HEK293 (cell line): Measurements from ENCODE around the gene TBC1D5.

Source experiments
- KLF9 ChIP-seq: fragments of 450-650 bp; formaldehyde crosslinking; IDR thresholded peaks from 2 replicates; pipeline ENCODE4 v1.5.1; 2016; ENCODE audit warnings: missing biosample characterization, missing genetic modification characterization, low read depth
- SALL2 ChIP-seq: fragments of 450-650 bp; formaldehyde crosslinking; IDR thresholded peaks from 2 replicates; pipeline ENCODE4 v1.5.0; 2017; ENCODE audit warnings: missing biosample characterization, mild to moderate bottlenecking, missing genetic modification characterization, borderline replicate concordance
- YY1 ChIP-seq: fragments of 450-650 bp; formaldehyde crosslinking; IDR thresholded peaks from 2 replicates; pipeline ENCODE4 v1.5.1; 2018; ENCODE audit warnings: missing biosample characterization, missing genetic modification characterization
- ZBTB7A ChIP-seq: fragments of 450-650 bp; formaldehyde crosslinking; IDR thresholded peaks from 2 replicates; pipeline ENCODE4 v1.5.1; 2016; ENCODE audit warnings: low read depth, missing biosample characterization, missing genetic modification characterization
- ZBTB8A ChIP-seq: fragments of 450-650 bp; formaldehyde crosslinking; IDR thresholded peaks from 2 replicates; pipeline ENCODE4 v1.5.1; 2016; ENCODE audit warnings: missing biosample characterization, missing genetic modification characterization
- ZFP37 ChIP-seq: fragments of 450-650 bp; formaldehyde crosslinking; IDR thresholded peaks from 2 replicates; pipeline ENCODE4 v1.5.1; 2016; ENCODE audit warnings: missing biosample characterization, missing genetic modification characterization
- ZNF266 ChIP-seq: fragments of 450-650 bp; formaldehyde crosslinking; IDR thresholded peaks from 2 replicates; pipeline ENCODE4 v1.5.1; 2016; ENCODE audit warnings: missing biosample characterization, missing genetic modification characterization, low read depth
- ZNF501 ChIP-seq: fragments of 450-650 bp; formaldehyde crosslinking; IDR thresholded peaks from 2 replicates; pipeline ENCODE4 v1.5.1; 2016; ENCODE audit warnings: missing biosample characterization, missing genetic modification characterization
- ZNF561 ChIP-seq: fragments of 450-650 bp; IDR thresholded peaks from 2 replicates; pipeline ENCODE4 v1.5.1; 2018; ENCODE audit warnings: missing biosample characterization, missing genetic modification characterization, borderline replicate concordance
- ZNF571 ChIP-seq: fragments of 450-650 bp; formaldehyde crosslinking; IDR thresholded peaks from 2 replicates; pipeline ENCODE4 v1.5.0; 2017; ENCODE audit warnings: missing biosample characterization, missing genetic modification characterization
- ZNF664 ChIP-seq: fragments of 450-650 bp; formaldehyde crosslinking; IDR thresholded peaks from 2 replicates; pipeline ENCODE4 v1.5.1; 2016; ENCODE audit warnings: missing biosample characterization, missing genetic modification characterization
- TF ChIP-seq, protein P1 (sequence below): fragments of 450-650 bp; formaldehyde crosslinking; optimal IDR thresholded peaks from 2 replicates; pipeline ENCODE3; 2016; ENCODE audit warnings: missing biosample characterization, mild to moderate bottlenecking, missing genetic modification characterization
- TF ChIP-seq, protein P2 (sequence below): fragments of 450-650 bp; formaldehyde crosslinking; IDR thresholded peaks from 2 replicates; pipeline ENCODE4 v1.5.1; 2016; ENCODE audit warnings: missing biosample characterization, missing genetic modification characterization

DNA sequence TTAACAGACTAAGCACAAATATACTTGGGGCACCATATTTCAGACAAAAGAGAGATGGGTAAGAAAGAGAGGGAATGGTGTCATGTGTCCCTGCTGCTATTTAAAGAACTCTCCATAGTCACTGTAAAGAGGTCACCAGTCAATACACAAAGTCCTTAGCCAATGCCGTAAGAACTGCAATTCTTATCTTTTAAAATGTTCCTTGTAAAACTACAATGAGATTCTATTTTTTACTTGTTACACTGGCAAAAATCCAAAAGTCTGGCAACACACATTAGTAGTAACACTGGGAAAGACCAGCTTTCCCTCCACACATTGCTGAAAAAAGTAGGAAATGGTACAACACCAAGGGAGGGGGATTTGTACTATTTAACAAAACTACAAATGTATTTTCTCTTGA, 189.4 kb downstream of the TBC1D5 start:
- TF ChIP-seq YY1 (tag by site-specific recombination): no peak
- no peak for TF ChIP-seq ZBTB8A (tag by site-specific recombination)
- no peak for TF ChIP-seq ZNF561 (tag by site-specific recombination)
- TF ChIP-seq, protein P1, sequence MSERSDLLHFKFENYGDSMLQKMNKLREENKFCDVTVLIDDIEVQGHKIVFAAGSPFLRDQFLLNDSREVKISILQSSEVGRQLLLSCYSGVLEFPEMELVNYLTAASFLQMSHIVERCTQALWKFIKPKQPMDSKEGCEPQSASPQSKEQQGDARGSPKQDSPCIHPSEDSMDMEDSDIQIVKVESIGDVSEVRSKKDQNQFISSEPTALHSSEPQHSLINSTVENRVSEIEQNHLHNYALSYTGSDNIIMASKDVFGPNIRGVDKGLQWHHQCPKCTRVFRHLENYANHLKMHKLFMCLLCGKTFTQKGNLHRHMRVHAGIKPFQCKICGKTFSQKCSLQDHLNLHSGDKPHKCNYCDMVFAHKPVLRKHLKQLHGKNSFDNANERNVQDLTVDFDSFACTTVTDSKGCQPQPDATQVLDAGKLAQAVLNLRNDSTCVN (tag by site-specific recombination): no peak
- TF ChIP-seq, protein P2, sequence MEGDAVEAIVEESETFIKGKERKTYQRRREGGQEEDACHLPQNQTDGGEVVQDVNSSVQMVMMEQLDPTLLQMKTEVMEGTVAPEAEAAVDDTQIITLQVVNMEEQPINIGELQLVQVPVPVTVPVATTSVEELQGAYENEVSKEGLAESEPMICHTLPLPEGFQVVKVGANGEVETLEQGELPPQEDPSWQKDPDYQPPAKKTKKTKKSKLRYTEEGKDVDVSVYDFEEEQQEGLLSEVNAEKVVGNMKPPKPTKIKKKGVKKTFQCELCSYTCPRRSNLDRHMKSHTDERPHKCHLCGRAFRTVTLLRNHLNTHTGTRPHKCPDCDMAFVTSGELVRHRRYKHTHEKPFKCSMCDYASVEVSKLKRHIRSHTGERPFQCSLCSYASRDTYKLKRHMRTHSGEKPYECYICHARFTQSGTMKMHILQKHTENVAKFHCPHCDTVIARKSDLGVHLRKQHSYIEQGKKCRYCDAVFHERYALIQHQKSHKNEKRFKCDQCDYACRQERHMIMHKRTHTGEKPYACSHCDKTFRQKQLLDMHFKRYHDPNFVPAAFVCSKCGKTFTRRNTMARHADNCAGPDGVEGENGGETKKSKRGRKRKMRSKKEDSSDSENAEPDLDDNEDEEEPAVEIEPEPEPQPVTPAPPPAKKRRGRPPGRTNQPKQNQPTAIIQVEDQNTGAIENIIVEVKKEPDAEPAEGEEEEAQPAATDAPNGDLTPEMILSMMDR (tag by site-specific recombination): no peak
- no peak for TF ChIP-seq ZNF501
- TF ChIP-seq ZNF266 (tag by site-specific recombination): no peak
- TF ChIP-seq KLF9: no peak
- TF ChIP-seq ZNF664 (tag by site-specific recombination): no peak
- TF ChIP-seq SALL2: no peak
- TF ChIP-seq ZFP37 (tag by site-specific recombination): no peak
- no peak for TF ChIP-seq ZBTB7A (tag by site-specific recombination)
- no peak for TF ChIP-seq ZNF571 (tag by site-specific recombination)
